GM21526 (cell line): ENCODE data around the gene ZFP42.
"Not testable (repeated sequence)": the region's sequence is repeated elsewhere in the genome, so short reads cannot be mapped to it uniquely, and the experiment has no call there.

ENCODE experiments used
- ATAC-seq: cut with Tn5 transposase; IDR thresholded peaks from one replicate; pipeline ENCODE4 v1.9.1; 2021; ENCODE audit warnings: moderate library complexity; ENCODE audit not compliant: unreplicated experiment, low FRiP score

The ZFP42 gene

GRCh38 chr4:187995322-187996207 lies at the start of gene ZFP42:
ZFP42 (plus strand) TSS chr4:187995771; CDS start chr4:188002808, 7,037 bp downstream.
- no peak for ATAC-seq

- no peak for ATAC-seq
These were observed 34.4 kb upstream of the ZFP42 start for GRCh38 chr4:187961171-187961570.

GRCh38 chr4:187961961-187962360 lies 33.6 kb upstream of the ZFP42 start:
- no peak for ATAC-seq

GRCh38 chr4:187962926-187963325 lies 32.6 kb upstream of the ZFP42 start:
- no peak for ATAC-seq

GRCh38 chr4:187965726-187966125 lies 29.8 kb upstream of the ZFP42 start:
- no peak for ATAC-seq

- no peak for ATAC-seq
These were observed 23.4 kb upstream of the ZFP42 start for GRCh38 chr4:187972135-187972534.

GRCh38 chr4:187983746-187984145 lies 11.8 kb upstream of the ZFP42 start:
- no peak for ATAC-seq

- no peak for ATAC-seq
These were observed 2.6 kb upstream of the ZFP42 start for GRCh38 chr4:187992971-187993370.

GRCh38 chr4:187993827-187994226 lies 1.7 kb upstream of the ZFP42 start:
- no peak for ATAC-seq

GRCh38 chr4:187996502-187997177 lies 1.1 kb downstream of the ZFP42 start:
- ATAC-seq, result no peak

GRCh38 chr4:187997991-187998390 lies 2.4 kb downstream of the ZFP42 start:
- ATAC-seq, result not testable (repeated sequence)

- no peak for ATAC-seq
These were observed 3.9 kb downstream of the ZFP42 start for GRCh38 chr4:187999406-187999932.

GRCh38 chr4:188002323-188002722 lies 6.8 kb downstream of the ZFP42 start:
- ATAC-seq, result no peak

GRCh38 chr4:188002751-188003150 lies 7.2 kb downstream of the ZFP42 start:
- ATAC-seq, result no peak

GRCh38 chr4:188005561-188005960 lies 10.0 kb downstream of the ZFP42 start:
- ATAC-seq, result no peak

GRCh38 chr4:188006285-188006848 lies 10.8 kb downstream of the ZFP42 start:
- ATAC-seq, result no peak

- ATAC-seq, result no peak
These were observed 12.8 kb downstream of the ZFP42 start for GRCh38 chr4:188008377-188008776.

- no peak for ATAC-seq
These were observed 16.9 kb downstream of the ZFP42 start for GRCh38 chr4:188012426-188012945.

- ATAC-seq, result no peak
These were observed 19.7 kb downstream of the ZFP42 start for GRCh38 chr4:188015025-188015940.

GRCh38 chr4:188016754-188017153 lies 21.2 kb downstream of the ZFP42 start:
- ATAC-seq, result no peak
